Nephron (organoid): ENCODE results near the gene AQP3.
"Not testable (repeated sequence)": the region's sequence is repeated elsewhere in the genome, so short reads cannot be mapped to it uniquely, and the experiment has no call there.

ENCODE experiments used
- H3K27ac Mint-ChIP-seq, 3 experiments: 2 replicates each; pipeline ENCODE4 v1.8.0; 2020; ENCODE audit warnings: mixed read lengths in 3 of 3, mild to moderate bottlenecking in 2 of 3, moderate library complexity in 1 of 3
- H3K27me3 Mint-ChIP-seq: 2 replicates; pipeline ENCODE4 v1.8.0; 2021; ENCODE audit warnings: low read depth, mild to moderate bottlenecking, moderate library complexity, mixed read lengths
- H3K36me3 Mint-ChIP-seq: 2 replicates; pipeline ENCODE4 v1.8.0; 2020; ENCODE audit warnings: low read depth, mixed read lengths
- H3K4me1 Mint-ChIP-seq: 2 replicates; pipeline ENCODE4 v1.8.0; 2020; ENCODE audit warnings: mixed read lengths
- H3K4me3 Mint-ChIP-seq, 3 experiments: 2 replicates each; pipeline ENCODE4 v1.8.0; 2020; ENCODE audit warnings: mild to moderate bottlenecking in 3 of 3, mixed read lengths in 3 of 3, moderate library complexity in 2 of 3
- H3K9me3 Mint-ChIP-seq: 2 replicates; pipeline ENCODE4 v1.8.0; 2020; ENCODE audit warnings: mixed read lengths
- TF ChIP-seq, protein P1 (sequence below), 3 experiments: fragments of 200-600 bp; sonication (generic); IDR thresholded peaks; one replicate each; pipeline ENCODE4 v1.5.0; 2021; ENCODE audit warnings: antibody characterized with exemption in 3 of 3; ENCODE audit not compliant: unreplicated experiment in 3 of 3

AQP3 gene

DNA sequence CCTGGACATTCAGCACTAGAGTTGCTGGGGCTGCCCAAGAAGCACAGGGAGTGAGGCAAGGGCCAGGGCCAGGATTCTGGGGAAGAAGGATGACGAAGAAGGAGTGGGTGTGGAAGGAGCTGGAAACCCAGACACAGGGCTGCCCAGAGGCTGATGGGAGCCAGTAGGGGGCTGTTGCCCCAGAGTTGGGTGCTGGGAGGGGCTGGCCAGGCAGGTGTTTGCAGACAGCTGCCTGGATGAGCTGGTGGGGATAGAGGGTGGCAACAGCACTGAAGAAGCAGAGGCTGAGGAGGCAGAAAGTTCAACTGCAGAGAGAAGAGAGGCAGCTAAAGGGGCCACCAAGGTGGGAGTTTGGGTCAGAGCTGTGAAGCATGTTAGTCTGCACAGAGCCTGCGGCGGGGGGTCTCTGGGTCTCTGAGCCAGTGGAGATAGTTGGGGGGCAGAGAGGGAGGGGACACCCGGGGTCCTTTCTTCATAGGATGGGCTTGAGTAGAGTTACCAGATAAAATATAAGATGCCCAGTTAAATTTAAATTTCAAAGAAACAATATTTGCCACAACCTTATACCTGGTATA lies 42.5 kb downstream of the AQP3 start:
- H3K27me3 Mint-ChIP-seq = peaks cover 9% of the 10 kb centered on the region
- peak overlapping the region; percentile 0 to 81 (median 19) for H3K27ac Mint-ChIP-seq
- H3K36me3 Mint-ChIP-seq = no peaks in the 10 kb centered on the region
- H3K9me3 Mint-ChIP-seq = no peaks in the 10 kb centered on the region
- H3K4me3 Mint-ChIP-seq = peak overlapping the region in 1 of 3 experiments; percentile 3
- peaks cover 29% of the 10 kb centered on the region for H3K4me1 Mint-ChIP-seq
- TF ChIP-seq, protein P1, sequence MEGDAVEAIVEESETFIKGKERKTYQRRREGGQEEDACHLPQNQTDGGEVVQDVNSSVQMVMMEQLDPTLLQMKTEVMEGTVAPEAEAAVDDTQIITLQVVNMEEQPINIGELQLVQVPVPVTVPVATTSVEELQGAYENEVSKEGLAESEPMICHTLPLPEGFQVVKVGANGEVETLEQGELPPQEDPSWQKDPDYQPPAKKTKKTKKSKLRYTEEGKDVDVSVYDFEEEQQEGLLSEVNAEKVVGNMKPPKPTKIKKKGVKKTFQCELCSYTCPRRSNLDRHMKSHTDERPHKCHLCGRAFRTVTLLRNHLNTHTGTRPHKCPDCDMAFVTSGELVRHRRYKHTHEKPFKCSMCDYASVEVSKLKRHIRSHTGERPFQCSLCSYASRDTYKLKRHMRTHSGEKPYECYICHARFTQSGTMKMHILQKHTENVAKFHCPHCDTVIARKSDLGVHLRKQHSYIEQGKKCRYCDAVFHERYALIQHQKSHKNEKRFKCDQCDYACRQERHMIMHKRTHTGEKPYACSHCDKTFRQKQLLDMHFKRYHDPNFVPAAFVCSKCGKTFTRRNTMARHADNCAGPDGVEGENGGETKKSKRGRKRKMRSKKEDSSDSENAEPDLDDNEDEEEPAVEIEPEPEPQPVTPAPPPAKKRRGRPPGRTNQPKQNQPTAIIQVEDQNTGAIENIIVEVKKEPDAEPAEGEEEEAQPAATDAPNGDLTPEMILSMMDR (IDR thresholded peaks at IDR 0.05; ENCODE audit: unreplicated experiment in 3 of 3) = no peak

DNA sequence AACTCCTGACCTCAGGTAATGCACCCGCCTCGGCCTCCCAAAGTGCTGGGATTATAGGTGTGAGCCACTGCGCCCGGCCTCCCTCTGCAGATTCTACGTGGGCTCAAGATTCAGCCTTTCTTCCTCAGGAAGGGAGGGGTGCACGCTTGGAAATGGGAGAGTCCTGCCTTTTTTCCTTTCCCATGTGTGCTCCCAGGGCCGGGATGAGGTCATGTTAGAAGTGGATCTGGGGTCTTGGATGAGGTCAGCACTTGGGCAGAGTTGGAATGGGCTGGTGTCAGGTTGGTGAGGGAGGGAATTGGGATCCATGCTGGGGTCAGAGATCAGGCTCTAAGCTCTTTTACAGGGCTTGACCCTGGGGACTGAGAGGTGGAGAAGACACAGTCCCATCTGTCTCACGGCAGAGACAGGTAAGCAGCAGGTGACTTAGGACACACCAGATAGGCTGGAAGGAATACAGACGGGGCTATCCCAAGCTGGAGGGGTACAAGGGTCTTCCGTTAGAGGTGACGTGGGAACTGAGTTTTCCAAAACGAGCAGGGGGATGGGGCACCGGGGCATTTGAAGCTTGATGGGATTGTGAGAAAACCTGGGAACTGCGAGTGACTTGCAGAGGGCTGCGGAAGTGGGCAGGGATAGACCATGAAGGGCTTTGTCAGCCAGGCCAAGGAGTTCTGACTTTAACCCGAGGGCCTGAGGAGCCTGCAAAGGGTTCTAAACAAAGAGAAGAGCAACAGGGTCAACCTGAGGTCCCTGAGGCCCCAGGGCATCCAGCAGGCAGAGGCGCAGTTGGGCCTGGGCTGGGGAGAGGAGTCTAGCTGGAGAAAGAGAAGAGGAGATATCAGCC lies 43.2 kb downstream of the AQP3 start:
- TF ChIP-seq, protein P1 (IDR thresholded peaks at IDR 0.05; ENCODE audit: unreplicated experiment in 3 of 3) = no peak
- H3K9me3 Mint-ChIP-seq = no peaks in the 10 kb centered on the region
- H3K27ac Mint-ChIP-seq = peak overlapping the region; percentile 0 to 81 (median 19)
- H3K36me3 Mint-ChIP-seq = no peaks in the 10 kb centered on the region
- H3K4me1 Mint-ChIP-seq = peaks cover 33% of the 10 kb centered on the region
- peak overlapping the region in 1 of 3 experiments; percentile 3 for H3K4me3 Mint-ChIP-seq
- peaks cover 11% of the 10 kb centered on the region for H3K27me3 Mint-ChIP-seq

DNA sequence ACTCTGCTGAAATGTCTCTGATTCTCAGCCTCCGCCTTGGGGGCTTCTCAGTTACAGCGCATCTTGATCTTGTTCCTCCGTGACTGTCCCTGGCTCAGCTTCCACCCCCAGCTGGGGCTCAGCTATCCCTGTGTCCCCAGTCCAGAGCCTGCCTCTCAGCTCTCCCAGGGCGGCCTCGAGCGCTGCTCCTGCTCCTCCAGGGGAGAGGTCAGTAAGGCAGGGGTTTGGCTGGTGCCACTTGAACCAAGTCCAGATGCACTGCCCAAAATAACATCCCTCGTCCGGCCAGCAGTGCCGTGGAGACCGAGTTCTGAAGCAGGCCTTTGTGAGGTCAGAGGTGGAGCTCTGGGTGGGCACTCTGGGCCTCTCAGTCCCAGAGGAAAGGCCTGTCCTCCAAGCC lies 45.0 kb downstream of the AQP3 start, which contains the start of gene AQP7:
Gene AQP7, minus strand, starts transcription at position 198 of the 400 bp plus-strand sequence. CDS start 1,306 bp downstream, outside the sequence.
- H3K27ac Mint-ChIP-seq = peak within 1 kb of the TSS; percentile 65 to 92 (median 77)
- peak within 1 kb of the TSS in 2 of 3 experiments; percentile 47 for H3K4me3 Mint-ChIP-seq
- H3K36me3 Mint-ChIP-seq, H3K9me3 Mint-ChIP-seq, H3K27me3 Mint-ChIP-seq: not testable (repeated sequence)
- peaks cover 33% of the 10 kb centered on the region for H3K4me1 Mint-ChIP-seq

DNA sequence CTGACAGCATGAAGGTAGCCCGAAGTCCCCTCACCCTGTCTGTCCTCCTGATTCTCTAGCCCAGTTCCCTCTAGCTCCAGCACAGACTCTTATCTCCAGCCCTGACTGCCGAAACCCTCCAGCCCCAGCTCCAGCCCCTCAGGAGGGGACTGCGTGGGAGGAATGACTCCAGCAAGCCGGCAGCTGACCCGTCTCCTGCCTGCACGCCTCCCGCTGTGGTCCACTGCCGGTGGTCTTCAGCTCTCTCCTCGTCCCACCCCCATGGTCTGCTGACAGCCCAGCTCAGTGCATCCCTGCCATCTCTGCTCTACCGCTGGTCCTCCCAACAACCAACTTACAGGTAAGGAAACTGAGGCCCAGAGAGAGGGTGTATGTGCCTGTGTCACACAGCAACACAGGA lies 45.6 kb downstream of the AQP3 start:
- not testable (repeated sequence) for H3K9me3 Mint-ChIP-seq, H3K27me3 Mint-ChIP-seq, H3K36me3 Mint-ChIP-seq
- Mint-ChIP-seq H3K4me1 (peaks cover 33% of the 10 kb centered on the region), H3K4me3 (peak overlapping the region in 2 of 3 experiments; percentile 47), H3K27ac (peak overlapping the region; percentile 65 to 77 (median 71))

DNA sequence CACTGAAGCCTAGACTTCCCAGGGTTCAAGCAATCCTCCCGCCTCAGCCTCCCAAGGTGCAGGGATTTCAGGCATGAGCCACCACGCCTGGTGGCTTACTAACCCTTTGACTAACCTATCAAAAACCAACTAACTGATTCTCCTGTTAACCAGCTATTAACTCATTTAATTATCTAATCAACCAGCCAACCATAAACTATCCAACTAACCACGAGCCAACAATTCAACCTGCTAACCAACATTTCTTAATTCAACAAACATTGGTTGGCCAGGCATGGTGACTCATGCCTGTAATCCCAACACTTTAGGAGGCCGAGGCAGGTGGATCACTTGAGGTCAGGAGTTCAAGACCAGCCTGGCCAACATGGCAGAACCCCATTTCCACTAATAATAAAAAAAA lies 48.3 kb downstream of the AQP3 start:
- H3K27me3 Mint-ChIP-seq, H3K36me3 Mint-ChIP-seq, H3K9me3 Mint-ChIP-seq, H3K4me3 Mint-ChIP-seq: not testable (repeated sequence)
- Mint-ChIP-seq H3K27ac (peak overlapping the region in 1 of 3 experiments; percentile 51), H3K4me1 (peaks cover 38% of the 10 kb centered on the region)

DNA sequence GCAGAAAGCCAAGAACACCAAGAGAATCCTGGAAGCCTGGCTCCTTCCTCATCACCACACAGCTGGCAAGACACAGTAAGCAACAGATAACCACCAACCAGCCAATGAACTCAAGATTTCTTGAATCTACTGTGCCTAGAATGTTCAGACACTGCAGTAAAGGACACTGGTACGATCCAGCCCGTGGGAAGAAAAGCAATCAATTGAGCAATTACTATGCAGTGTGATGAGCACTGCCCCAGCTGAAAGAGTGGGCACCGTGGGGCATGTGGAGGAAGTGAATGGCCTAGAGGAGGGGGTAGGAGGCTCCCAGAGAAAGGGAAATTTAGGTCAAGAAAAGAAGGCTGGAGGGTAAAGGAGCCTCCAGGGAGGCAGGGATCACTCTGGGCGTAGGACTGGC lies 49.6 kb downstream of the AQP3 start:
- not testable (repeated sequence) for H3K36me3 Mint-ChIP-seq, H3K4me3 Mint-ChIP-seq, H3K9me3 Mint-ChIP-seq, H3K27me3 Mint-ChIP-seq
- Mint-ChIP-seq H3K27ac (peak overlapping the region in 2 of 3 experiments; percentile 37 to 40), H3K4me1 (peaks cover 41% of the 10 kb centered on the region)

DNA sequence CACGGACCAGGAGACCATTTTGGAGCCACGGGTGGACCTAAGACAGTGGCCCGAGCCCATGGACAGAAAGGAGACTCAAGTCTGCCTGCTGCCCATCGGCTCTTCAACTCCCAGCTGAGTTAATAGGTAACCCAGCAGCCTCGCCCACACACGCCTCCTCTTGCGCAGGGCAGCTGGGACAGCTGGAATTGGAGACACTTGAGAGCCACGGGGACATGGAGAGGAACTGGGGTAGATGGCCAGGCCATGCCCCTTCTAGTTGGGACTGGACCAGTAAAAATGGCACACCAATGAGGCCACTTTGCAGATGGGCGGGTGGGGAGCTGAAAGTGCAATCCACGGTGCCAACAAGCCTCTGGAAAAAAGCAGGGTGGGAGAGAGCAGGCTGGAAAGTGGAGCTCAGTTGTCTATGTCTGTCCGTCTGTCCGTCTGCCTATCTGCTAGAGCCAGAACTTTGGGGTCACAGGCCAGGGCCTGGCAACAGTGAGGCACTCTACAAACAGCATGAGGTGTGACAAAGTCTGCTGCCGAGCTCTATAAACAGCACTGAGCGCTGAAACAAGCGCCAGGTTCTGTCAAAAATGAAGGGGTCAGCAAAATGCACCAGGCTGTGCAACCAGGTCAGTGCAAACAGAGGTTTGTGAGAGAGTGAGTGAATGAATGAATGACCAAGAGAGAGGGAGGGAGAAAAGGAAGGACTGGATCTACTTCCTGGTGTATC lies 52.1 kb downstream of the AQP3 start:
- Mint-ChIP-seq H3K4me1 (peaks cover 40% of the 10 kb centered on the region), H3K4me3 (peak overlapping the region; percentile 65 to 78 (median 72)), H3K27ac (peak overlapping the region; percentile 81 to 95 (median 90))
- H3K9me3 Mint-ChIP-seq, H3K36me3 Mint-ChIP-seq, H3K27me3 Mint-ChIP-seq: not testable (repeated sequence)

DNA sequence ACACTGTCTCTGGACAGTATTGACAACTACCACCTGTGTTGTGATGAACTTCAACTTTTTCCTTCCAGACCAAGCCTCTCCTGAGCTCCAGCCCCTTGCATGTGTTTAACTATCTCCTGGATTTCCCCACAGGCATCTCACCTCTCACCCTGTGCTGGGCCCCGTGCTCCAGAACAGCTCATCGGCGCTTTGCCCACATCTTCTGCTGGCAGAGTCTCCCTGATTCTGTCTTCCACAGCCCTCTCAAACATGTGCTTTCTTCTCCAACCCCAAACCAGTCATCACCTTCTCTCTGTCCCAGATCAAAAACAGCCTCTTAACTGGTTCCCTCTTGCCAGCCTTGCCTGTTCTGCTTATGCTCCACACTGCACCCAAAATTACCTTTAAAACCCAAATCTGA lies 53.4 kb downstream of the AQP3 start:
- H3K9me3 Mint-ChIP-seq, H3K27me3 Mint-ChIP-seq, H3K36me3 Mint-ChIP-seq: not testable (repeated sequence)
- H3K4me3 Mint-ChIP-seq = peak overlapping the region; percentile 4 to 54 (median 48)
- peaks cover 40% of the 10 kb centered on the region for H3K4me1 Mint-ChIP-seq
- H3K27ac Mint-ChIP-seq = peak overlapping the region; percentile 54 to 94 (median 58)
